Nephron (organoid): ENCODE measurements around the gene PIGR.

Experiments
- H3K27ac Mint-ChIP-seq, 3 experiments: 2 replicates each; pipeline ENCODE4 v1.8.0; 2020; ENCODE audit warnings: mixed read lengths in 3 of 3, mild to moderate bottlenecking in 2 of 3, moderate library complexity in 1 of 3
- H3K27me3 Mint-ChIP-seq: 2 replicates; pipeline ENCODE4 v1.8.0; 2021; ENCODE audit warnings: low read depth, mild to moderate bottlenecking, moderate library complexity, mixed read lengths
- H3K36me3 Mint-ChIP-seq: 2 replicates; pipeline ENCODE4 v1.8.0; 2020; ENCODE audit warnings: low read depth, mixed read lengths
- H3K4me1 Mint-ChIP-seq: 2 replicates; pipeline ENCODE4 v1.8.0; 2020; ENCODE audit warnings: mixed read lengths
- H3K4me3 Mint-ChIP-seq, 3 experiments: 2 replicates each; pipeline ENCODE4 v1.8.0; 2020; ENCODE audit warnings: mild to moderate bottlenecking in 3 of 3, mixed read lengths in 3 of 3, moderate library complexity in 2 of 3
- H3K9me3 Mint-ChIP-seq: 2 replicates; pipeline ENCODE4 v1.8.0; 2020; ENCODE audit warnings: mixed read lengths
- TF ChIP-seq, protein P1 (sequence below), 3 experiments: fragments of 200-600 bp; sonication (generic); IDR thresholded peaks; one replicate each; pipeline ENCODE4 v1.5.0; 2021; ENCODE audit warnings: antibody characterized with exemption in 3 of 3; ENCODE audit not compliant: unreplicated experiment in 3 of 3

The PIGR gene

GRCh38 chr1:206937425-206937824 is 8.8 kb downstream of the PIGR start:
- H3K27ac Mint-ChIP-seq = no peak overlapping the region
- H3K4me3 Mint-ChIP-seq = no peak overlapping the region
- no peaks in the 10 kb centered on the region for H3K9me3 Mint-ChIP-seq
- peaks cover 26% of the 10 kb centered on the region for H3K27me3 Mint-ChIP-seq
- TF ChIP-seq, protein P1, sequence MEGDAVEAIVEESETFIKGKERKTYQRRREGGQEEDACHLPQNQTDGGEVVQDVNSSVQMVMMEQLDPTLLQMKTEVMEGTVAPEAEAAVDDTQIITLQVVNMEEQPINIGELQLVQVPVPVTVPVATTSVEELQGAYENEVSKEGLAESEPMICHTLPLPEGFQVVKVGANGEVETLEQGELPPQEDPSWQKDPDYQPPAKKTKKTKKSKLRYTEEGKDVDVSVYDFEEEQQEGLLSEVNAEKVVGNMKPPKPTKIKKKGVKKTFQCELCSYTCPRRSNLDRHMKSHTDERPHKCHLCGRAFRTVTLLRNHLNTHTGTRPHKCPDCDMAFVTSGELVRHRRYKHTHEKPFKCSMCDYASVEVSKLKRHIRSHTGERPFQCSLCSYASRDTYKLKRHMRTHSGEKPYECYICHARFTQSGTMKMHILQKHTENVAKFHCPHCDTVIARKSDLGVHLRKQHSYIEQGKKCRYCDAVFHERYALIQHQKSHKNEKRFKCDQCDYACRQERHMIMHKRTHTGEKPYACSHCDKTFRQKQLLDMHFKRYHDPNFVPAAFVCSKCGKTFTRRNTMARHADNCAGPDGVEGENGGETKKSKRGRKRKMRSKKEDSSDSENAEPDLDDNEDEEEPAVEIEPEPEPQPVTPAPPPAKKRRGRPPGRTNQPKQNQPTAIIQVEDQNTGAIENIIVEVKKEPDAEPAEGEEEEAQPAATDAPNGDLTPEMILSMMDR (IDR thresholded peaks at IDR 0.05; ENCODE audit: unreplicated experiment in 3 of 3) = no peak
- no peaks in the 10 kb centered on the region for H3K4me1 Mint-ChIP-seq
- H3K36me3 Mint-ChIP-seq = no peaks in the 10 kb centered on the region

DNA sequence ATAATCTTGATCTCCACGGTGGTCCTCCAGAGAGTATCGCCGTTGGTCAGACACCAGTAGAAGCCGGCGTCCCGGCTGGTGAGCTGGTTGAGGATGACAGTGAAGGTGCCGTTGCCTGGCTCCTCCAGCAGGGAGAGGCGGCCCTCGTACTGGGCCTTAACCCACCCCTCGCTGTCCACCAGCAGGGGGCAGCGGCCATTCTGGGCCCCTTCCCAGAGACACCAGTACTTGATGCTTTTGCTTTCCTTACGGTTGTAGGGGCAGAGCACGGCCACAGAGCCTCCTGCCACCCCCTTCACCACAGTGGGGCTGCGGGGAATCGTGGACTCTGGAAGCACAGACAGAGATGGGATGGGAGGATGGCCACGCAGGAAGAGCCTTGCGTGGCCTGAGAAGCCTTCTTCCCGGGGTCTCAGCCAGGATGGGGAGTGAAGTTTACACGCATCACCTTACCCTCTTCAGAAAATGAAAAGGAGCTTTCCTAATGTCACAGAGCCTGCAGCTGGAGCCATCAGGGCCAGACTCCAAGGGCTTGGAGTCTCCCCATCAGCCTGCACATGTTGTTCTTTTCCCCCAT is 10.7 kb downstream of the PIGR start:
- no peak overlapping the region for H3K4me3 Mint-ChIP-seq
- no peaks in the 10 kb centered on the region for H3K36me3 Mint-ChIP-seq
- H3K27me3 Mint-ChIP-seq = peaks cover 23% of the 10 kb centered on the region
- no peak overlapping the region for H3K27ac Mint-ChIP-seq
- TF ChIP-seq, protein P1 (IDR thresholded peaks at IDR 0.05; ENCODE audit: unreplicated experiment in 3 of 3) = peak in 2 of 3 experiments; percentile 33 to 50
- no peaks in the 10 kb centered on the region for H3K9me3 Mint-ChIP-seq
- H3K4me1 Mint-ChIP-seq = no peaks in the 10 kb centered on the region

DNA sequence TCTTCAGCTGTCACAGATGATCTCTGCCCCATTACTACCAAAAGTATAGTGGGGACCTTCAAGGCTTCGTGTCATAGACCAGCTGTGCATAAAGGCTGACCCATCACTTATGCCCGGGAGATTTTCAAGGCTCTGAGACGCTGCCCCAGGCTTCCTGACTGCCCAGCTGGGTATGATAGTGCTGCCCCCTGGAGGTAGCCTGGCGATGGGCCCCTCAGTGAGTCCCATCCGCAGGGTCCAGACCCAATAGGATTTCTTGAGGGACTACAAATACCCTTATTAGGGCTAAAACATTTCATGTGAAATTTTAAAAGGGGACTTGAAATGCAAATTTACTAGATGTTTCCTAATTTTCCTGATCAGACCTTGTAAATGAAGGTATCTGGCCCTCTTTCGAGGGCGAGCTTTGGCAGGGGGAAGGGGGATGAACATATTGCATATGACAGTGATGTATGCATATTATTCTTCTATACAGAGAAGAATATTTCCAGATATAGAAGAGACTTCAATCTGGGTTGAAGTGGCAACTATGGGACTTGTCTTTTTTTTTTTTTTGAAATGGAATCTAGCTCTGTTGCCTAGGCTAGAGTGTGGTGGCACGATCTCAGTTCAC is 12.8 kb downstream of the PIGR start:
- TF ChIP-seq, protein P1 (IDR thresholded peaks at IDR 0.05; ENCODE audit: unreplicated experiment in 3 of 3) = peak in 1 of 3 experiments; percentile 35
- Mint-ChIP-seq H3K4me3 (no peak overlapping the region), H3K4me1 (no peaks in the 10 kb centered on the region), H3K27me3 (peaks cover 20% of the 10 kb centered on the region), H3K9me3 (no peaks in the 10 kb centered on the region), H3K27ac (no peak overlapping the region), H3K36me3 (no peaks in the 10 kb centered on the region)

- Mint-ChIP-seq H3K36me3 (no peaks in the 10 kb centered on the region), H3K9me3 (no peaks in the 10 kb centered on the region), H3K27ac (no peak overlapping the region), H3K27me3 (peaks cover 17% of the 10 kb centered on the region), H3K4me3 (no peak overlapping the region), H3K4me1 (no peaks in the 10 kb centered on the region)
- TF ChIP-seq, protein P1 (IDR thresholded peaks at IDR 0.05; ENCODE audit: unreplicated experiment in 3 of 3) = no peak
Observed at GRCh38 chr1:206932177-206932576, 14.1 kb downstream of the PIGR start.

GRCh38 chr1:206931709-206932108 is 14.6 kb downstream of the PIGR start:
- Mint-ChIP-seq H3K4me1 (no peaks in the 10 kb centered on the region), H3K9me3 (no peaks in the 10 kb centered on the region), H3K27ac (no peak overlapping the region), H3K36me3 (no peaks in the 10 kb centered on the region), H3K4me3 (no peak overlapping the region), H3K27me3 (peaks cover 17% of the 10 kb centered on the region)
- TF ChIP-seq, protein P1 (IDR thresholded peaks at IDR 0.05; ENCODE audit: unreplicated experiment in 3 of 3) = no peak
